HFFc6 (cell line): Measurements from ENCODE around the gene RALGPS1. TPM values are rescaled to one million over a fixed set of nuclear protein-coding genes. Genes with fewer than 3 reads are reported as not detected.

Source experiments
- DNase-seq: peaks from one replicate; pipeline ENCODE4 v3.0.0-alpha.2; 2018
- H3K27ac Mint-ChIP-seq: 2 replicates; pipeline ENCODE4 v1.8.0; 2020; ENCODE audit warnings: mild to moderate bottlenecking, mixed read lengths
- H3K27me3 Mint-ChIP-seq: 2 replicates; pipeline ENCODE4 v1.8.0; 2021; ENCODE audit warnings: mild to moderate bottlenecking, moderate library complexity, mixed read lengths; ENCODE audit not compliant: insufficient read depth
- H3K36me3 Mint-ChIP-seq: 2 replicates; pipeline ENCODE4 v1.8.0; 2021; ENCODE audit warnings: low read depth, mixed read lengths
- H3K4me1 Mint-ChIP-seq: 2 replicates; pipeline ENCODE4 v1.8.0; 2020; ENCODE audit warnings: low read depth, mixed read lengths
- H3K4me3 Mint-ChIP-seq: 2 replicates; pipeline ENCODE4 v1.8.0; 2020; ENCODE audit warnings: mild to moderate bottlenecking, moderate library complexity, mixed read lengths
- H3K9me3 Mint-ChIP-seq: 2 replicates; pipeline ENCODE4 v1.8.0; 2020; ENCODE audit warnings: mild to moderate bottlenecking, mixed read lengths
- CTCF ChIP-seq: fragments of 200-600 bp; sonication (generic); IDR thresholded peaks from 2 replicates; pipeline ENCODE4 v1.5.0; 2021; ENCODE audit warnings: antibody characterized with exemption, mild to moderate bottlenecking
- total RNA-seq, 6 experiments: library from RNA; stranded (reverse); fragmentation: NEBNext Ultra II Directional; extraction: Animal tissue kit (Norgen Biotek cat#: 25700); gene quantifications; 2 replicates in 1 of 6; 3 replicates in 5 of 6; pipeline ENCODE4 v1.2.3, GENCODE V29; 2021

RALGPS1 gene
- total RNA-seq, 6 experiments from 2014 or later = 0.68 to 1.6 (median 1.1) TPM

- DNase-seq = no peak
- H3K4me1 Mint-ChIP-seq = peaks cover 34% of the 10 kb centered on the region
- no peak for TF ChIP-seq CTCF
- no peaks in the 10 kb centered on the region; the same call in 1 of the 2 replicates for H3K36me3 Mint-ChIP-seq
- no peak overlapping the region for H3K4me3 Mint-ChIP-seq
- H3K9me3 Mint-ChIP-seq = no peaks in the 10 kb centered on the region
- H3K27ac Mint-ChIP-seq = no peak overlapping the region
- H3K27me3 Mint-ChIP-seq = no peaks in the 10 kb centered on the region; the same call in 1 of the 2 replicates
These were observed 204.7 kb downstream of the RALGPS1 start for GRCh38 chr9:127119320-127119709.

GRCh38 chr9:127121628-127122175 lies 207.1 kb downstream of the RALGPS1 start:
- Mint-ChIP-seq H3K4me3 (peak overlapping the region; percentile 91), H3K9me3 (no peaks in the 10 kb centered on the region), H3K27ac (peak overlapping the region; percentile 80), H3K4me1 (peaks cover 45% of the 10 kb centered on the region), H3K36me3 (no peaks in the 10 kb centered on the region; the same call in 1 of the 2 replicates), H3K27me3 (no peaks in the 10 kb centered on the region; the same call in 1 of the 2 replicates)
- no peak for TF ChIP-seq CTCF
- DNase-seq = peak; percentile 25

GRCh38 chr9:127122176-127123063 lies 207.8 kb downstream of the RALGPS1 start, which contains the start of gene ANGPTL2:
TSS of gene ANGPTL2 (minus strand) at chr9:127122635. CDS start at chr9:127108731, 13,904 bp downstream.
- DNase-seq = peak; percentile 80
- TF ChIP-seq CTCF = no peak
- Mint-ChIP-seq H3K36me3 (no peaks in the 10 kb centered on the region; the same call in 1 of the 2 replicates), H3K27ac (peak within 1 kb of the TSS; percentile 80), H3K4me1 (peaks cover 45% of the 10 kb centered on the region), H3K9me3 (no peaks in the 10 kb centered on the region), H3K4me3 (peak within 1 kb of the TSS; percentile 91), H3K27me3 (no peaks in the 10 kb centered on the region; the same call in 1 of the 2 replicates)

GRCh38 chr9:127123064-127123890 lies 208.7 kb downstream of the RALGPS1 start:
- DNase-seq = no peak
- TF ChIP-seq CTCF = no peak
- H3K36me3 Mint-ChIP-seq = no peaks in the 10 kb centered on the region; the same call in 1 of the 2 replicates
- no peaks in the 10 kb centered on the region; the same call in 1 of the 2 replicates for H3K27me3 Mint-ChIP-seq
- H3K27ac Mint-ChIP-seq = peak overlapping the region; percentile 80
- H3K4me1 Mint-ChIP-seq = peaks cover 49% of the 10 kb centered on the region
- no peaks in the 10 kb centered on the region for H3K9me3 Mint-ChIP-seq
- H3K4me3 Mint-ChIP-seq = peak overlapping the region; percentile 91

- Mint-ChIP-seq H3K36me3 (no peaks in the 10 kb centered on the region; the same call in 1 of the 2 replicates), H3K4me3 (no peak overlapping the region), H3K4me1 (peaks cover 58% of the 10 kb centered on the region), H3K9me3 (no peaks in the 10 kb centered on the region), H3K27ac (no peak overlapping the region), H3K27me3 (no peaks in the 10 kb centered on the region; the same call in 1 of the 2 replicates)
- no peak for DNase-seq
- no peak for TF ChIP-seq CTCF
These were observed 209.5 kb downstream of the RALGPS1 start for GRCh38 chr9:127124111-127124531.
